B cell (primary cell): Measurements from ENCODE around the gene TCEAL7. TPM values are rescaled to one million over a fixed set of nuclear protein-coding genes. Genes with fewer than 3 reads are reported as not detected.

Experiments
- ATAC-seq: fragments of 200-7000 bp; cut with Tn5 transposase; one replicate; pipeline ENCODE4 v1.10.0; 2021; ENCODE audit warnings: low read depth, mild to moderate bottlenecking, moderate number of reproducible peaks, moderate library complexity
- CTCF ChIA-PET: fragments of 350-600 bp; sonication (Branson Sonifier 250); formaldehyde crosslinking; loops from one replicate; lab custom pipeline; 2021; ENCODE audit warnings: antibody characterized with exemption, inconsistent platforms; lab: Charles Lee
- POLR2A ChIA-PET: fragments of 350-600 bp; sonication (Branson Sonifier 250); formaldehyde crosslinking; loops from one replicate; lab custom pipeline; 2021; ENCODE audit warnings: antibody characterized with exemption; lab: Charles Lee
- DNase-seq: peaks from one replicate; pipeline ENCODE4 v3.0.0; 2013
- H2AFZ ChIP-seq: 2 replicates; pipeline ENCODE4 v1.6.1; 2012; ENCODE audit warnings: mild to moderate bottlenecking, low read depth, low read length; ENCODE audit not compliant: insufficient read depth, poor library complexity, severe bottlenecking
- H3K27ac ChIP-seq, 2 donors: 1 replicate in 1 of 2; 2 replicates in 1 of 2; pipeline ENCODE4 v1.5.1; 2012 to 2013; ENCODE audit warnings: low read length in 2 of 2, mild to moderate bottlenecking in 2 of 2, moderate library complexity in 1 of 2
- H3K27me3 ChIP-seq, 4 experiments: fragments of 200-600 bp in 1 of 4; sonication (generic) in 1 of 4; replicated peaks in 1 of 4; 1 replicate in 2 of 4; 2 replicates in 2 of 4; pipeline versions ENCODE4 v1.6.1 to v1.7.0; 2013 to 2016; ENCODE audit warnings: low read length in 3 of 4, mild to moderate bottlenecking in 2 of 4, mixed read lengths in 1 of 4, moderate library complexity in 1 of 4; ENCODE audit not compliant: insufficient read depth in 4 of 4, control insufficient read depth in 3 of 4; ENCODE audit errors: control extremely low read depth in 1 of 4
- H3K36me3 ChIP-seq, 2 experiments: replicated peaks in 1 of 2; 1 replicate in 1 of 2; 2 replicates in 1 of 2; pipeline versions ENCODE4 v1.6.1 to v1.7.1; 2013; ENCODE audit warnings: low read length in 1 of 2; ENCODE audit not compliant: insufficient read depth in 2 of 2, control insufficient read depth in 1 of 2; ENCODE audit errors: control extremely low read depth in 1 of 2, extremely low read depth in 1 of 2
- H3K4me1 ChIP-seq, 2 donors: fragments of 200-600 bp in 1 of 2; sonication (generic) in 1 of 2; 1 replicate in 1 of 2; 2 replicates in 1 of 2; pipeline versions ENCODE4 v1.5.1 to v1.6.1; 2013 to 2017; ENCODE audit warnings: low read length in 2 of 2; ENCODE audit not compliant: control insufficient read depth in 2 of 2, insufficient read depth in 2 of 2
- H3K4me2 ChIP-seq: replicated peaks from 2 replicates; pipeline ENCODE3; 2012; ENCODE audit warnings: mild to moderate bottlenecking, low read depth, low read length; ENCODE audit not compliant: poor library complexity, severe bottlenecking
- H3K4me3 ChIP-seq, 5 experiments: fragments of 200-600 bp in 1 of 5; sonication (generic) in 1 of 5; 1 replicate in 3 of 5; 2 replicates in 2 of 5; pipeline versions ENCODE4 v1.5.1 to v1.7.0; 2011 to 2016; ENCODE audit warnings: low read length in 4 of 5, mild to moderate bottlenecking in 4 of 5, low read depth in 2 of 5, control low read depth in 1 of 5, moderate library complexity in 1 of 5; ENCODE audit not compliant: insufficient read depth in 1 of 5; ENCODE audit errors: control extremely low read depth in 1 of 5, extremely low read depth in 1 of 5
- H3K79me2 ChIP-seq: fragments of 200-600 bp; sonication (generic); one replicate; pipeline ENCODE4 v1.6.0; 2016; ENCODE audit warnings: low read length; ENCODE audit not compliant: control insufficient read depth, insufficient read depth
- H3K9ac ChIP-seq: fragments of 200-600 bp; sonication (generic); 2 replicates; pipeline ENCODE4 v1.6.1; 2017; ENCODE audit warnings: mild to moderate bottlenecking, low read length, moderate library complexity
- H3K9me3 ChIP-seq, 3 donors: one replicate each; pipeline versions ENCODE4 v1.6.1 to v1.7.1; 2013; ENCODE audit warnings: low read length in 2 of 3; ENCODE audit not compliant: control insufficient read depth in 2 of 3, insufficient read depth in 1 of 3; ENCODE audit errors: control extremely low read depth in 1 of 3
- H4K20me1 ChIP-seq: 2 replicates; pipeline ENCODE4 v1.6.0; 2012; ENCODE audit warnings: mild to moderate bottlenecking, low read length; ENCODE audit not compliant: insufficient read depth, control insufficient read depth, poor library complexity, severe bottlenecking
- H3K27ac Mint-ChIP-seq: one replicate; pipeline ENCODE4 v1.8.0; 2021; ENCODE audit warnings: mixed read lengths
- H3K27me3 Mint-ChIP-seq: one replicate; pipeline ENCODE4 v1.8.0; 2021; ENCODE audit warnings: mixed read lengths
- H3K4me1 Mint-ChIP-seq: one replicate; pipeline ENCODE4 v1.8.0; 2021; ENCODE audit warnings: mixed read lengths
- H3K4me3 Mint-ChIP-seq: one replicate; pipeline ENCODE4 v1.8.0; 2021; ENCODE audit warnings: mixed read lengths
- H3K9me3 Mint-ChIP-seq: one replicate; pipeline ENCODE4 v1.8.0; 2022; ENCODE audit warnings: mixed read lengths; ENCODE audit not compliant: insufficient read depth
- EZH2 ChIP-seq: IDR thresholded peaks from 2 replicates; pipeline ENCODE4 v1.6.1; 2012; ENCODE audit warnings: borderline replicate concordance, low read depth, mild to moderate bottlenecking, moderate library complexity, low read length; ENCODE audit not compliant: insufficient read depth, poor library complexity, severe bottlenecking
- WGBS: methylation state at CpG from one replicate; pipeline ENCODE4 v1.1.5; 2013; ENCODE audit warnings: missing lambda C conversion rate; ENCODE audit not compliant: insufficient coverage; 5-methylcytosine and 5-hydroxymethylcytosine counted together
- intact Hi-C: fragments of 100-400 bp; cut with micrococcal nuclease; formaldehyde crosslinking; loops from one replicate; pipeline ENCODE4 v1.10.0; 2022
- polyA plus RNA-seq: library from polyadenylated mRNA; depleted of rRNA; stranded (reverse); fragments of >200 nt; gene quantifications from 2 replicates; pipeline ENCODE4 v1.2.3, GENCODE V29; 2012
- total RNA-seq, 2 donors: library from RNA; stranded (reverse); fragments of 120-200 nt in 1 of 2; gene quantifications; 1 replicate in 1 of 2; 2 replicates in 1 of 2; pipeline versions ENCODE4 v1.2.3 to v1.2.4, GENCODE V29; 2013 to 2022
- TF ChIP-seq, protein P1 (sequence below): fragments of 200-600 bp; IDR thresholded peaks from one replicate; pipeline ENCODE4 v1.8.0; 2022; ENCODE audit warnings: antibody characterized with exemption, mild to moderate bottlenecking

Gene TCEAL7
- total and polyA plus RNA-seq, 2 donors (not counting 1 experiment from before 2014, with no cell fraction given) = not detected

GRCh38 chrX:103310555-103311398 lies 19.3 kb upstream of the TCEAL7 start, which contains the start of gene BEX2:
TSS of gene BEX2 (minus strand) at chrX:103310990. CDS start at chrX:103309976, 1,014 bp downstream.
- peak; percentile 88 for DNase-seq
- TF ChIP-seq EZH2 = no peak
- TF ChIP-seq, protein P1, sequence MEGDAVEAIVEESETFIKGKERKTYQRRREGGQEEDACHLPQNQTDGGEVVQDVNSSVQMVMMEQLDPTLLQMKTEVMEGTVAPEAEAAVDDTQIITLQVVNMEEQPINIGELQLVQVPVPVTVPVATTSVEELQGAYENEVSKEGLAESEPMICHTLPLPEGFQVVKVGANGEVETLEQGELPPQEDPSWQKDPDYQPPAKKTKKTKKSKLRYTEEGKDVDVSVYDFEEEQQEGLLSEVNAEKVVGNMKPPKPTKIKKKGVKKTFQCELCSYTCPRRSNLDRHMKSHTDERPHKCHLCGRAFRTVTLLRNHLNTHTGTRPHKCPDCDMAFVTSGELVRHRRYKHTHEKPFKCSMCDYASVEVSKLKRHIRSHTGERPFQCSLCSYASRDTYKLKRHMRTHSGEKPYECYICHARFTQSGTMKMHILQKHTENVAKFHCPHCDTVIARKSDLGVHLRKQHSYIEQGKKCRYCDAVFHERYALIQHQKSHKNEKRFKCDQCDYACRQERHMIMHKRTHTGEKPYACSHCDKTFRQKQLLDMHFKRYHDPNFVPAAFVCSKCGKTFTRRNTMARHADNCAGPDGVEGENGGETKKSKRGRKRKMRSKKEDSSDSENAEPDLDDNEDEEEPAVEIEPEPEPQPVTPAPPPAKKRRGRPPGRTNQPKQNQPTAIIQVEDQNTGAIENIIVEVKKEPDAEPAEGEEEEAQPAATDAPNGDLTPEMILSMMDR = no peak
- Histone ChIP-seq H3K36me3 (no peaks in the 10 kb centered on the region), H2AFZ (peak within 1 kb of the TSS; percentile 74), H3K4me2 (peak within 1 kb of the TSS; percentile 72), H3K27me3 (no peaks in the 10 kb centered on the region), H3K27ac (peak within 1 kb of the TSS; percentile 55 to 79), H4K20me1 (no peaks in the 10 kb centered on the region), H3K79me2 (no peaks in the 10 kb centered on the region), H3K4me3 (peak within 1 kb of the TSS in 4 of 5 experiments; percentile 57 to 71 (median 64)), H3K9ac (peak within 1 kb of the TSS; percentile 72), H3K4me1 (peaks cover 4 to 10% of the 10 kb centered on the region in 2 donors), H3K9me3 (no peaks in the 10 kb centered on the region)
- no peaks in the 10 kb centered on the region for H3K9me3 Mint-ChIP-seq
- WGBS = under 1% methylated on average over 42 of the region's 52 CpGs
- peak within 1 kb of the TSS; percentile 78 for H3K27ac Mint-ChIP-seq
- no peaks in the 10 kb centered on the region for H3K27me3 Mint-ChIP-seq
- peak; percentile 98 for ATAC-seq
- peaks cover 2% of the 10 kb centered on the region for H3K4me1 Mint-ChIP-seq
- CTCF ChIA-PET = interaction anchor here (0.5 kb wide), 1 partner anchor 99 kb away, joined by 3 read pairs; no protein-coding TSS in a partner anchor
- POLR2A ChIA-PET = no interaction called here
- peak within 1 kb of the TSS; percentile 85 for H3K4me3 Mint-ChIP-seq
- intact Hi-C loops = loop anchor here (2.0 kb wide), 1 partner anchor 56 kb away; the partner anchor contains the start of gene TCEAL8

GRCh38 chrX:103311399-103311780 lies 18.6 kb upstream of the TCEAL7 start:
- H3K9me3 Mint-ChIP-seq = no peaks in the 10 kb centered on the region
- no CpG with 5 or more reads among the region's 3 CpGs for WGBS
- Histone ChIP-seq H3K27me3 (no peaks in the 10 kb centered on the region), H3K4me2 (peak overlapping the region; percentile 72), H3K4me1 (peaks cover 4 to 10% of the 10 kb centered on the region in 2 donors), H3K9ac (no peak overlapping the region), H3K79me2 (no peaks in the 10 kb centered on the region), H2AFZ (peak overlapping the region; percentile 74), H3K27ac (no peak overlapping the region), H3K4me3 (peak overlapping the region in 1 of 5 experiments; percentile 71), H4K20me1 (no peaks in the 10 kb centered on the region), H3K9me3 (no peaks in the 10 kb centered on the region), H3K36me3 (no peaks in the 10 kb centered on the region)
- H3K4me3 Mint-ChIP-seq = peak overlapping the region; percentile 85
- ATAC-seq = no peak
- H3K4me1 Mint-ChIP-seq = peaks cover 2% of the 10 kb centered on the region
- ChIA-PET CTCF (interaction anchor here (0.5 kb wide), 1 partner anchor 100 kb away, joined by 3 read pairs; no protein-coding TSS in a partner anchor), POLR2A (no interaction called here)
- no peak overlapping the region for H3K27ac Mint-ChIP-seq
- no peaks in the 10 kb centered on the region for H3K27me3 Mint-ChIP-seq
- DNase-seq = no peak
- intact Hi-C loops = loop anchor here (2.0 kb wide), 1 partner anchor 57 kb away; the partner anchor contains the start of gene TCEAL8
- TF ChIP-seq, protein P1 = no peak
- no peak for TF ChIP-seq EZH2
